Ascending aorta (tissue), 2 donors: ENCODE measurements around the gene EPHB2. TPM values are rescaled to one million over a fixed set of nuclear protein-coding genes. Genes with fewer than 3 reads are reported as not detected.

ENCODE experiments used
- DNase-seq, 2 donors: peaks; one replicate each; pipeline ENCODE4 v3.0.0-alpha.2; 2019; ENCODE audit warnings: low spot score in 2 of 2
- H3K27ac ChIP-seq, 2 donors: fragments of 200-600 bp; sonication (generic); one replicate each; pipeline ENCODE4 v1.5.1; 2016 to 2017; ENCODE audit warnings: mild to moderate bottlenecking in 1 of 2
- H3K27me3 ChIP-seq: fragments of 200-600 bp; sonication (generic); one replicate; pipeline ENCODE4 v1.5.1; 2017
- H3K36me3 ChIP-seq, 2 donors: fragments of 200-600 bp; sonication (generic); one replicate each; pipeline ENCODE4 v1.5.1; 2016
- H3K4me1 ChIP-seq, 2 donors: fragments of 200-600 bp; sonication (generic); one replicate each; pipeline ENCODE4 v1.5.1; 2016 to 2017; ENCODE audit warnings: mild to moderate bottlenecking in 1 of 2
- H3K4me3 ChIP-seq, 2 donors: fragments of 200-600 bp; sonication (generic); one replicate each; pipeline ENCODE4 v1.5.1; 2016 to 2017; ENCODE audit warnings: mild to moderate bottlenecking in 1 of 2
- H3K9me3 ChIP-seq, 2 donors: fragments of 200-600 bp; sonication (generic); one replicate each; pipeline ENCODE4 v1.5.1; 2016
- intact Hi-C: fragments of 100-400 bp; cut with DNase I; formaldehyde crosslinking; loops from one replicate; pipeline ENCODE4 v1.15.1; 2023
- total RNA-seq: library from RNA; depleted of rRNA; stranded (reverse); fragments of >200 nt; gene quantifications from one replicate; pipeline ENCODE4 v1.1.0, GENCODE V29; 2016
- TF ChIP-seq, protein P1 (sequence below), 3 experiments: fragments of 200-600 bp in 2 of 3; fragments of 450-650 bp in 1 of 3; sonication (generic) in 2 of 3; IDR thresholded peaks; one replicate each; pipeline ENCODE4 v1.5.1; 2016 to 2019; ENCODE audit warnings: antibody characterized with exemption in 3 of 3, mild to moderate bottlenecking in 1 of 3, moderate library complexity in 1 of 3

The EPHB2 gene
- total RNA-seq, 1 donor from 2014 or later, result 3.2 TPM

DNA sequence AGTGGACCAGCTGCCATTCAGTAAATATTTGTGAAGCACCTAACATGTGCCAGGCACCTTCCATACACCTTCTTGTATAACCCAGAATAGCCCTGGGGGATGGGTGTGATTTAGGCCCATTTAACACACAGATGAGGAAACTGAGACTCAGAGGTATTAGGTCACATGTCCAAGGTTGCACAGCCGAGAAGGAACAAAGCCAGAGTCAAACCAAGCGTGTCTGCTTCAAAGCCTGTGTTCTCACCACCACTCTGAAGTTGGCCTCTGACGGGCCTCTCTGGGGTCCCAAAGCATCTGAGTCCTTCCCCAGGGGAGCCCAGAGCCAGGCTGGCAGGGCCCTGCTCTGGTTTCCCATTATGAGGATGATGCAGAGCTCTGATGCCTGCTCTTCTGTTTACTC is 196.9 kb downstream of the EPHB2 start:
- TF ChIP-seq, protein P1, sequence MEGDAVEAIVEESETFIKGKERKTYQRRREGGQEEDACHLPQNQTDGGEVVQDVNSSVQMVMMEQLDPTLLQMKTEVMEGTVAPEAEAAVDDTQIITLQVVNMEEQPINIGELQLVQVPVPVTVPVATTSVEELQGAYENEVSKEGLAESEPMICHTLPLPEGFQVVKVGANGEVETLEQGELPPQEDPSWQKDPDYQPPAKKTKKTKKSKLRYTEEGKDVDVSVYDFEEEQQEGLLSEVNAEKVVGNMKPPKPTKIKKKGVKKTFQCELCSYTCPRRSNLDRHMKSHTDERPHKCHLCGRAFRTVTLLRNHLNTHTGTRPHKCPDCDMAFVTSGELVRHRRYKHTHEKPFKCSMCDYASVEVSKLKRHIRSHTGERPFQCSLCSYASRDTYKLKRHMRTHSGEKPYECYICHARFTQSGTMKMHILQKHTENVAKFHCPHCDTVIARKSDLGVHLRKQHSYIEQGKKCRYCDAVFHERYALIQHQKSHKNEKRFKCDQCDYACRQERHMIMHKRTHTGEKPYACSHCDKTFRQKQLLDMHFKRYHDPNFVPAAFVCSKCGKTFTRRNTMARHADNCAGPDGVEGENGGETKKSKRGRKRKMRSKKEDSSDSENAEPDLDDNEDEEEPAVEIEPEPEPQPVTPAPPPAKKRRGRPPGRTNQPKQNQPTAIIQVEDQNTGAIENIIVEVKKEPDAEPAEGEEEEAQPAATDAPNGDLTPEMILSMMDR (IDR thresholded peaks at IDR 0.05), result no peak
- H3K27me3 ChIP-seq, result no peaks in the 10 kb centered on the region
- no peak overlapping the region for H3K4me3 ChIP-seq
- H3K9me3 ChIP-seq, result no peaks in the 10 kb centered on the region
- no peak for DNase-seq
- intact Hi-C loops, result no loop called here
- no peaks in the 10 kb centered on the region for H3K4me1 ChIP-seq
- H3K36me3 ChIP-seq, result no peaks in the 10 kb centered on the region
- H3K27ac ChIP-seq, result no peak overlapping the region

DNA sequence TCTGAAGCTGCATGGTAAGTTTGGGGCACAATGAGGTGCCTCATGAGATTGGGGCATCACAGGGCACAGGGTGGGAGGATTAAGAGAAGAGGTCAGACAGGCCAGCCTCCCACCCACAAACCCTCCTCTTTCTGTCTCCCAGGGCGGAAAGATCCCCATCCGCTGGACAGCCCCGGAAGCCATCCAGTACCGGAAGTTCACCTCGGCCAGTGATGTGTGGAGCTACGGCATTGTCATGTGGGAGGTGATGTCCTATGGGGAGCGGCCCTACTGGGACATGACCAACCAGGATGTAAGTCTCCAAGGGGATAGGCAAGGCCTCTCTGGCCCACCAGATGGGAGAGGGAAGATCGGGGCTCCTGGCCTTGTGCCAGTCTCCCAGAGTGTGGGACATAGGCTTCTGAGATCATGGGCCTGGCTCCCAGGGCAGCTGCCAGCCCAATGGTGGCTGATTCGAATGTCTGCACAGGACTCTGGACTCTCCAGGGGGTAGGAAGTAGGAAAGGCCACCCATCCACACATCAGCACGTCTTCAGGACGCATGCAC is 198.3 kb downstream of the EPHB2 start:
- Histone ChIP-seq H3K4me3 (no peak overlapping the region), H3K9me3 (no peaks in the 10 kb centered on the region), H3K27me3 (no peaks in the 10 kb centered on the region), H3K4me1 (no peaks in the 10 kb centered on the region), H3K27ac (no peak overlapping the region), H3K36me3 (no peaks in the 10 kb centered on the region)
- DNase-seq, result no peak
- TF ChIP-seq, protein P1 (IDR thresholded peaks at IDR 0.05), result no peak
- intact Hi-C loops, result no loop called here

DNA sequence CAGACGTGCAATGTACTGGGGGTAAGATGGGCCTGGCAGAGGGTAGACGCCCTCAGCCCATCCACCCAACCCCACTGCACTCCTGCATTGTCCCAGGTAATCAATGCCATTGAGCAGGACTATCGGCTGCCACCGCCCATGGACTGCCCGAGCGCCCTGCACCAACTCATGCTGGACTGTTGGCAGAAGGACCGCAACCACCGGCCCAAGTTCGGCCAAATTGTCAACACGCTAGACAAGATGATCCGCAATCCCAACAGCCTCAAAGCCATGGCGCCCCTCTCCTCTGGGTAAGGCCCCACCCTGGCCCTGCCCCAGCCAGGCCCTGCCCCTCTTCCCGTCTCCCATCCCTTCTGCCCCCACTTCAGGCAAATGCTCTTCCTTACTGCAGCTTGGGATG is 199.6 kb downstream of the EPHB2 start:
- Histone ChIP-seq H3K4me1 (no peaks in the 10 kb centered on the region), H3K36me3 (no peaks in the 10 kb centered on the region), H3K9me3 (no peaks in the 10 kb centered on the region)

DNA sequence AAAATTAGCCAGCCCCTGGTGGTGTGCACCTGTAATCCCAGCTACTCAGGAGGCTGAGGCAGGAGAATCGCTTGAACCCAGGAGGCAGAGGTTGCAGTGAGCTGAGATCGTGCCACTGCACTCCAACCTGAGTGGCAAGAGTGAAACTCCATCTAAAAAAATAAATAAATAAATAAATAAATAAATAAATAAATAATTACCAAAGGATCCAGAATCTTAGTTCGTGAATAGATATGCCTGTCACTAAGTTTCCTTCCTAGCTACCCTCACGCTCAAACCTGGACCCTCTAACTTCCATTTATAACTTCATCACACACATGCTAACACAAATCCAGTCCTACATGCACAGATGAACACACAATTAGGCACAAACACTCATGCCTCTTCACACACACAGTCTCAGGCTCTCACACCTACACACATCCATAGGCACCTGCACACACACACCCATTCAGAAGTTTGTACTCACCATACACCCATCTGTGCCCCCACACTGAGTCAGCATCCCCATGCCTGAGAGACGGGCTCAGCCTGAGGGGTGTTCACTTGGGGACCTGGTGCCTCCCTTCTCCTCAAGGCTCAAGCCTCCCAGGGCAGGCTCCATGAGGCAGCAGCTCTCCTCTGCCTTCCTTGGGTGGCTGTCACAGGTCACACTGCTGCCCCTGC is 200.5 kb downstream of the EPHB2 start:
- Histone ChIP-seq H3K36me3 (no peaks in the 10 kb centered on the region), H3K4me1 (no peaks in the 10 kb centered on the region), H3K4me3 (no peak overlapping the region), H3K27me3 (no peaks in the 10 kb centered on the region), H3K9me3 (no peaks in the 10 kb centered on the region), H3K27ac (no peak overlapping the region)
- intact Hi-C loops, result no loop called here
- TF ChIP-seq, protein P1 (IDR thresholded peaks at IDR 0.05), result no peak
- DNase-seq, result no peak

More for the DNA sequence above, 199.6 kb downstream of the EPHB2 start:
- TF ChIP-seq, protein P1 (IDR thresholded peaks at IDR 0.05), result no peak
- intact Hi-C loops, result no loop called here
- no peak for DNase-seq
- H3K27me3 ChIP-seq, result no peaks in the 10 kb centered on the region
- no peak overlapping the region for H3K4me3 ChIP-seq
- H3K27ac ChIP-seq, result no peak overlapping the region

DNA sequence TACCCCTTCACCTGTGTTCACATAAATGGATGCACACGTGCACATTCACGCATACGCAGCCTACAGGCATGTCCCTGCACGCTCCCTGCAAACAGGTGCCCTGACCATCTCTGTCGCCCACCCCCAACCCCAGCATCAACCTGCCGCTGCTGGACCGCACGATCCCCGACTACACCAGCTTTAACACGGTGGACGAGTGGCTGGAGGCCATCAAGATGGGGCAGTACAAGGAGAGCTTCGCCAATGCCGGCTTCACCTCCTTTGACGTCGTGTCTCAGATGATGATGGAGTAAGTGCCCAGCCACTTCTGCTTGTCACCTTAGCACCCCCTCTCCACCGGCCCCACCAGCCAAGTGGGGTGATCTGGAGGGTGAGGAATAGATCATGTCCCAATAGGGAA is 201.7 kb downstream of the EPHB2 start:
- intact Hi-C loops, result no loop called here
- TF ChIP-seq, protein P1 (IDR thresholded peaks at IDR 0.05), result no peak

More for the DNA sequence above, 201.7 kb downstream of the EPHB2 start:
- H3K27ac ChIP-seq, result no peak overlapping the region
- no peak for DNase-seq
- H3K4me1 ChIP-seq, result no peaks in the 10 kb centered on the region
- no peaks in the 10 kb centered on the region for H3K27me3 ChIP-seq
- no peaks in the 10 kb centered on the region for H3K9me3 ChIP-seq
- H3K4me3 ChIP-seq, result no peak overlapping the region
- H3K36me3 ChIP-seq, result no peaks in the 10 kb centered on the region
